ENCODE measurements around the gene AGBL4. TPM values are rescaled to one million over a fixed set of nuclear protein-coding genes. Genes with fewer than 3 reads are reported as not detected.
"Not testable (repeated sequence)": the region's sequence is repeated elsewhere in the genome, so short reads cannot be mapped to it uniquely, and the experiment has no call there.

The AGBL4 gene
- total RNA-seq, 4 donors from 2014 or later: 0.08 to 0.71 (median 0.60) TPM

GRCh38 chr1:49817681-49818080, 206.1 kb downstream of the AGBL4 start:
- 31 to 37% methylated on average over 2 of the region's 2 CpGs for WGBS, 2 donors
- no peak overlapping the region for H3K4me3 ChIP-seq (ENCODE audit: low read depth, poor library complexity, severe bottlenecking)
- intact Hi-C loops (cut with DNase I; ENCODE audit: low total_unique reads): no loop called here
- DNase-seq (ENCODE audit: low spot score in 2 of 2): no peak
- no peak for TF ChIP-seq POLR2A (IDR thresholded peaks at IDR 0.05)
- no peak for TF ChIP-seq CTCF (IDR thresholded peaks at IDR 0.05)

- H3K4me3 ChIP-seq (ENCODE audit: low read depth, poor library complexity, severe bottlenecking); DNase-seq (ENCODE audit: low spot score in 2 of 2); intact Hi-C loops (cut with DNase I; ENCODE audit: low total_unique reads): not testable (repeated sequence)
- WGBS, 2 donors: 92 to 93% methylated on average over 17 of the region's 17 CpGs
Observed at GRCh38 chr1:49787013-49787412, 236.7 kb downstream of the AGBL4 start.

GRCh38 chr1:49765034-49765433, 258.7 kb downstream of the AGBL4 start:
- intact Hi-C loops (cut with DNase I; ENCODE audit: low total_unique reads): no loop called here
- WGBS, 2 donors: 52 to 76% methylated on average over 3 of the region's 3 CpGs
- no peak for DNase-seq (ENCODE audit: low spot score in 2 of 2)

GRCh38 chr1:49738118-49738517, 285.6 kb downstream of the AGBL4 start:
- H3K4me3 ChIP-seq (ENCODE audit: low read depth, poor library complexity, severe bottlenecking); DNase-seq (ENCODE audit: low spot score in 2 of 2); intact Hi-C loops (cut with DNase I; ENCODE audit: low total_unique reads): not testable (repeated sequence)
- WGBS, 2 donors: 91 to 92% methylated on average over 9 of the region's 9 CpGs

More at GRCh38 chr1:49765034-49765433, 258.7 kb downstream of the AGBL4 start:
- H3K4me3 ChIP-seq (ENCODE audit: low read depth, poor library complexity, severe bottlenecking): no peak overlapping the region
- TF ChIP-seq CTCF (IDR thresholded peaks at IDR 0.05): no peak
- no peak for TF ChIP-seq POLR2A (IDR thresholded peaks at IDR 0.05)

- no peak for DNase-seq (ENCODE audit: low spot score in 2 of 2)
- intact Hi-C loops (cut with DNase I; ENCODE audit: low total_unique reads): no loop called here
- 35 to 36% methylated on average over 1 of the region's 1 CpG for WGBS, 2 donors
- no peak overlapping the region for H3K4me3 ChIP-seq (ENCODE audit: low read depth, poor library complexity, severe bottlenecking)
- TF ChIP-seq CTCF (IDR thresholded peaks at IDR 0.05): no peak
- no peak for TF ChIP-seq POLR2A (IDR thresholded peaks at IDR 0.05)
Observed at GRCh38 chr1:49728377-49728776, 295.4 kb downstream of the AGBL4 start.

GRCh38 chr1:49723662-49724061, 300.1 kb downstream of the AGBL4 start:
- TF ChIP-seq POLR2A (IDR thresholded peaks at IDR 0.05) (no peak), CTCF (IDR thresholded peaks at IDR 0.05) (no peak)
- intact Hi-C loops (cut with DNase I; ENCODE audit: low total_unique reads): no loop called here
- 94 to 95% methylated on average over 1 of the region's 1 CpG for WGBS, 2 donors

GRCh38 chr1:49694251-49694827, 329.4 kb downstream of the AGBL4 start:
- 68 to 72% methylated on average over 4 of the region's 4 CpGs for WGBS, 2 donors
- no peak overlapping the region for H3K4me3 ChIP-seq (ENCODE audit: low read depth, poor library complexity, severe bottlenecking)
- intact Hi-C loops (cut with DNase I; ENCODE audit: low total_unique reads): no loop called here
- TF ChIP-seq POLR2A (IDR thresholded peaks at IDR 0.05) (no peak), CTCF (IDR thresholded peaks at IDR 0.05) (no peak)
- DNase-seq (ENCODE audit: low spot score in 2 of 2): no peak

More at GRCh38 chr1:49723662-49724061, 300.1 kb downstream of the AGBL4 start:
- DNase-seq (ENCODE audit: low spot score in 2 of 2): no peak
- H3K4me3 ChIP-seq (ENCODE audit: low read depth, poor library complexity, severe bottlenecking): no peak overlapping the region

All from lower leg skin (tissue), 4 donors.